Spleen (tissue), 11 donors: ENCODE results near the gene ZNF598. TPM values are rescaled to one million over a fixed set of nuclear protein-coding genes. Genes with fewer than 3 reads are reported as not detected.

Experiments used
- DNase-seq: peaks from one replicate; pipeline ENCODE4 v3.0.0-alpha.2; 2020
- H3K27ac ChIP-seq, 8 donors: fragments of 200-600 bp; sonication (generic) in 7 of 8; 1 replicate in 4 of 8; 2 replicates in 4 of 8; pipeline versions ENCODE4 v1.5.0 to v1.8.0; 2016 to 2021; ENCODE audit warnings: inconsistent platforms in 4 of 8, mild to moderate bottlenecking in 4 of 8, moderate library complexity in 1 of 8
- H3K27me3 ChIP-seq, 7 donors: fragments of 200-600 bp; sonication (generic) in 6 of 7; replicated peaks in 1 of 7; 1 replicate in 4 of 7; 2 replicates in 3 of 7; pipeline versions ENCODE4 v1.5.0 to v1.8.0; 2016 to 2021; ENCODE audit warnings: inconsistent platforms in 3 of 7, mild to moderate bottlenecking in 1 of 7
- H3K36me3 ChIP-seq, 6 donors: fragments of 200-600 bp; sonication (generic) in 5 of 6; 1 replicate in 4 of 6; 2 replicates in 2 of 6; pipeline versions ENCODE4 v1.5.0 to v1.8.0; 2016 to 2021; ENCODE audit warnings: inconsistent platforms in 2 of 6
- H3K4me1 ChIP-seq, 6 donors: fragments of 200-600 bp; sonication (generic) in 5 of 6; 1 replicate in 3 of 6; 2 replicates in 3 of 6; pipeline versions ENCODE4 v1.5.0 to v1.8.0; 2016 to 2021; ENCODE audit warnings: inconsistent platforms in 3 of 6
- H3K4me3 ChIP-seq, 8 donors: fragments of 200-600 bp; sonication (generic) in 7 of 8; 1 replicate in 4 of 8; 2 replicates in 4 of 8; pipeline versions ENCODE4 v1.5.0 to v1.8.0; 2016 to 2021; ENCODE audit warnings: inconsistent platforms in 4 of 8, mild to moderate bottlenecking in 4 of 8, moderate library complexity in 2 of 8
- H3K9me3 ChIP-seq, 8 donors: fragments of 200-600 bp; sonication (generic) in 7 of 8; 1 replicate in 4 of 8; 2 replicates in 4 of 8; pipeline versions ENCODE4 v1.5.0 to v1.8.0; 2016 to 2021; ENCODE audit warnings: inconsistent platforms in 4 of 8
- POLR2A ChIP-seq, 3 donors: fragments of 450-650 bp; IDR thresholded peaks; one replicate each; pipeline ENCODE4 v1.5.1; 2017; ENCODE audit warnings: antibody characterized with exemption in 3 of 3, mild to moderate bottlenecking in 1 of 3
- POLR2AphosphoS5 ChIP-seq, 3 donors: sonication (generic); formaldehyde crosslinking; IDR thresholded peaks; one replicate each; pipeline ENCODE4 v1.5.1; 2017; ENCODE audit warnings: antibody characterized with exemption in 3 of 3
- WGBS, 5 donors: extraction: QIAGEN DNeasy Blood & Tissue Kit in 3 of 5; methylation state at CpG; one replicate each; pipeline versions ENCODE4 v1.1.5 to v1.1.7; 2013 to 2018; 5-methylcytosine and 5-hydroxymethylcytosine counted together
- intact Hi-C: fragments of 100-400 bp; cut with DNase I; formaldehyde crosslinking; loops from one replicate; pipeline ENCODE4 v1.15.0; 2023; ENCODE audit warnings: low total_unique reads
- polyA plus RNA-seq, 3 donors: library from polyadenylated mRNA; stranded (reverse); fragments of 200-250 nt; gene quantifications; one replicate each; pipeline ENCODE4 v1.2.1, GENCODE V29; 2013
- total RNA-seq, 7 donors: library from RNA; depleted of rRNA in 3 of 7; stranded (reverse); fragments of >200 nt in 3 of 7; fragmentation: NEBNext Ultra II Directional in 4 of 7; extraction: Animal tissue kit (Norgen Biotek cat#: 25700) in 4 of 7; gene quantifications; one replicate each; pipeline versions ENCODE4 v1.1.0 to v1.2.1, GENCODE V29; 2016 to 2021
- TF ChIP-seq, protein P1 (sequence below), 11 experiments: fragments of 200-600 bp in 7 of 11; fragments of 450-650 bp in 4 of 11; sonication (generic) in 4 of 11; IDR thresholded peaks in 8 of 11; conservative IDR thresholded peaks in 3 of 11; 1 replicate in 7 of 11; 2 replicates in 4 of 11; pipeline versions ENCODE4 v1.4.0 to v1.8.0; 2016 to 2021; ENCODE audit warnings: antibody characterized with exemption in 11 of 11, inconsistent platforms in 4 of 11, mild to moderate bottlenecking in 1 of 11
- donor health status: healthy with polysubstance abuse.
- donor health status: DM: no; HTN: no; CAD: no; lungs with moderate emphysema.
- donor health status: DM: no; HTN: no; CAD: no.
- donor health status: Bipolar disorder and iron deficiency.
- donor health status: healthy.
- donor health status: DM: no; HTN: no; CAD: no.
- donor health status: DM: yes; HTN: yes; CAD: no.

ZNF598 gene
- total and polyA plus RNA-seq, 10 donors: 21.8 to 56.2 (median 42.0) TPM

- Histone ChIP-seq H3K36me3 (peaks cover 23 to 63% (median 52%) of the 10 kb centered on the region in 6 donors), H3K4me1 (peaks cover 18 to 55% (median 37%) of the 10 kb centered on the region in 6 donors), H3K9me3 (no peaks in the 10 kb centered on the region), H3K4me3 (no peak overlapping the region), H3K27ac (no peak overlapping the region), H3K27me3 (peaks cover 3 to 72% (median 32%) of the 10 kb centered on the region in 7 donors)
- WGBS, 5 donors: 94 to 97% (median 95%) methylated on average over 26 to 33 of the region's 33 CpGs
- no peak for DNase-seq
- TF ChIP-seq POLR2A (IDR thresholded peaks at IDR 0.05) (no peak), POLR2AphosphoS5 (IDR thresholded peaks at IDR 0.05) (no peak)
- TF ChIP-seq, protein P1, sequence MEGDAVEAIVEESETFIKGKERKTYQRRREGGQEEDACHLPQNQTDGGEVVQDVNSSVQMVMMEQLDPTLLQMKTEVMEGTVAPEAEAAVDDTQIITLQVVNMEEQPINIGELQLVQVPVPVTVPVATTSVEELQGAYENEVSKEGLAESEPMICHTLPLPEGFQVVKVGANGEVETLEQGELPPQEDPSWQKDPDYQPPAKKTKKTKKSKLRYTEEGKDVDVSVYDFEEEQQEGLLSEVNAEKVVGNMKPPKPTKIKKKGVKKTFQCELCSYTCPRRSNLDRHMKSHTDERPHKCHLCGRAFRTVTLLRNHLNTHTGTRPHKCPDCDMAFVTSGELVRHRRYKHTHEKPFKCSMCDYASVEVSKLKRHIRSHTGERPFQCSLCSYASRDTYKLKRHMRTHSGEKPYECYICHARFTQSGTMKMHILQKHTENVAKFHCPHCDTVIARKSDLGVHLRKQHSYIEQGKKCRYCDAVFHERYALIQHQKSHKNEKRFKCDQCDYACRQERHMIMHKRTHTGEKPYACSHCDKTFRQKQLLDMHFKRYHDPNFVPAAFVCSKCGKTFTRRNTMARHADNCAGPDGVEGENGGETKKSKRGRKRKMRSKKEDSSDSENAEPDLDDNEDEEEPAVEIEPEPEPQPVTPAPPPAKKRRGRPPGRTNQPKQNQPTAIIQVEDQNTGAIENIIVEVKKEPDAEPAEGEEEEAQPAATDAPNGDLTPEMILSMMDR (IDR thresholded peaks at IDR 0.05 in 8 of 11, conservative IDR thresholded peaks at IDR 0.05 in 3 of 11): no peak
- intact Hi-C loops: no loop called here
Measured at GRCh38 chr16:1975432-1976215, 34.0 kb downstream of the ZNF598 start.

GRCh38 chr16:1974157-1975070 lies 35.2 kb downstream of the ZNF598 start:
- DNase-seq: no peak
- H3K27me3 ChIP-seq: peaks cover 0 to 59% (median 20%) of the 10 kb centered on the region in 7 donors
- no peaks in the 10 kb centered on the region for H3K9me3 ChIP-seq
- 92 to 96% (median 95%) methylated on average over 24 to 42 of the region's 42 CpGs for WGBS, 5 donors
- intact Hi-C loops: no loop called here
- H3K36me3 ChIP-seq: peaks cover 23 to 61% (median 52%) of the 10 kb centered on the region in 6 donors
- TF ChIP-seq POLR2A (IDR thresholded peaks at IDR 0.05) (no peak), POLR2AphosphoS5 (IDR thresholded peaks at IDR 0.05) (no peak)
- TF ChIP-seq, protein P1 (IDR thresholded peaks at IDR 0.05 in 8 of 11, conservative IDR thresholded peaks at IDR 0.05 in 3 of 11): no peak
- H3K4me3 ChIP-seq: no peak overlapping the region
- no peak overlapping the region for H3K27ac ChIP-seq
- H3K4me1 ChIP-seq: peaks cover 18 to 48% (median 35%) of the 10 kb centered on the region in 6 donors

- 86 to 94% (median 88%) methylated on average over 7 to 16 of the region's 16 CpGs for WGBS, 5 donors
Measured at GRCh38 chr16:1973461-1974156, 36.0 kb downstream of the ZNF598 start.

More at GRCh38 chr16:1973461-1974156, 36.0 kb downstream of the ZNF598 start:
- peaks cover 0 to 51% (median 12%) of the 10 kb centered on the region in 7 donors for H3K27me3 ChIP-seq
- H3K9me3 ChIP-seq: no peaks in the 10 kb centered on the region
- TF ChIP-seq POLR2A (IDR thresholded peaks at IDR 0.05) (no peak), POLR2AphosphoS5 (IDR thresholded peaks at IDR 0.05) (no peak)
- TF ChIP-seq, protein P1 (IDR thresholded peaks at IDR 0.05 in 8 of 11, conservative IDR thresholded peaks at IDR 0.05 in 3 of 11): no peak
- no peak overlapping the region for H3K27ac ChIP-seq
- no peak overlapping the region for H3K4me3 ChIP-seq
- no peak for DNase-seq
- intact Hi-C loops: no loop called here
- peaks cover 18 to 40% (median 33%) of the 10 kb centered on the region in 6 donors for H3K4me1 ChIP-seq
- H3K36me3 ChIP-seq: peaks cover 23 to 53% (median 47%) of the 10 kb centered on the region in 6 donors
